ENCODE measurements around the gene LUC7L2.
"Not testable (repeated sequence)": the region's sequence is repeated elsewhere in the genome, so short reads cannot be mapped to it uniquely, and the experiment has no call there.

The LUC7L2 gene

GRCh38 chr7:139354729-139355128, 5.0 kb upstream of the LUC7L2 start:
- DNase-seq (ENCODE audit: low read depth in 2 of 3, low spot score in 1 of 3): no peak

- DNase-seq (ENCODE audit: low read depth in 2 of 3, low spot score in 1 of 3): no peak
Observed at GRCh38 chr7:139355320-139355719, 4.4 kb upstream of the LUC7L2 start.

GRCh38 chr7:139357729-139358506, 1.8 kb upstream of the LUC7L2 start:
- DNase-seq (ENCODE audit: low read depth in 2 of 3, low spot score in 1 of 3): not testable (repeated sequence)

- peak; percentile 14 to 37 (median 31) for DNase-seq (ENCODE audit: low read depth in 2 of 3, low spot score in 1 of 3)
Observed at GRCh38 chr7:139358541-139359365, 941 bp upstream of the LUC7L2 start.

GRCh38 chr7:139360210-139360947, 685 bp downstream of the LUC7L2 start:
- DNase-seq (ENCODE audit: low read depth in 2 of 3, low spot score in 1 of 3): peak; percentile 97 to 98 (median 98)

- DNase-seq (ENCODE audit: low read depth in 2 of 3, low spot score in 1 of 3): no peak
Observed at GRCh38 chr7:139360948-139361307, 1.2 kb downstream of the LUC7L2 start.

GRCh38 chr7:139361523-139361922, 1.8 kb downstream of the LUC7L2 start:
- no peak for DNase-seq (ENCODE audit: low read depth in 2 of 3, low spot score in 1 of 3)

GRCh38 chr7:139362302-139362701, 2.6 kb downstream of the LUC7L2 start:
- DNase-seq (ENCODE audit: low read depth in 2 of 3, low spot score in 1 of 3): no peak

GRCh38 chr7:139362981-139363380, 3.3 kb downstream of the LUC7L2 start:
- no peak for DNase-seq (ENCODE audit: low read depth in 2 of 3, low spot score in 1 of 3)

- no peak for DNase-seq (ENCODE audit: low read depth in 2 of 3, low spot score in 1 of 3)
Observed at GRCh38 chr7:139365336-139365735, 5.6 kb downstream of the LUC7L2 start.

- DNase-seq (ENCODE audit: low read depth in 2 of 3, low spot score in 1 of 3): no peak
Observed at GRCh38 chr7:139366400-139366799, 6.7 kb downstream of the LUC7L2 start.

- no peak for DNase-seq (ENCODE audit: low read depth in 2 of 3, low spot score in 1 of 3)
Observed at GRCh38 chr7:139367438-139368155, 7.9 kb downstream of the LUC7L2 start.

- no peak for DNase-seq (ENCODE audit: low read depth in 2 of 3, low spot score in 1 of 3)
Observed at GRCh38 chr7:139370301-139370942, 10.7 kb downstream of the LUC7L2 start.

- no peak for DNase-seq (ENCODE audit: low read depth in 2 of 3, low spot score in 1 of 3)
Observed at GRCh38 chr7:139370943-139371313, 11.2 kb downstream of the LUC7L2 start.

GRCh38 chr7:139374246-139374645, 14.6 kb downstream of the LUC7L2 start:
- no peak for DNase-seq (ENCODE audit: low read depth in 2 of 3, low spot score in 1 of 3)

- DNase-seq (ENCODE audit: low read depth in 2 of 3, low spot score in 1 of 3): no peak
Observed at GRCh38 chr7:139382439-139382838, 22.7 kb downstream of the LUC7L2 start.

- no peak for DNase-seq (ENCODE audit: low read depth in 2 of 3, low spot score in 1 of 3)
Observed at GRCh38 chr7:139384611-139385010, 24.9 kb downstream of the LUC7L2 start.

GRCh38 chr7:139387594-139387993, 27.9 kb downstream of the LUC7L2 start:
- no peak for DNase-seq (ENCODE audit: low read depth in 2 of 3, low spot score in 1 of 3)

- no peak for DNase-seq (ENCODE audit: low read depth in 2 of 3, low spot score in 1 of 3)
Observed at GRCh38 chr7:139389091-139389490, 29.4 kb downstream of the LUC7L2 start.

- DNase-seq (ENCODE audit: low read depth in 2 of 3, low spot score in 1 of 3): no peak
Observed at GRCh38 chr7:139389774-139390173, 30.1 kb downstream of the LUC7L2 start.
